22Rv1 (cell line): ENCODE data around the gene MKRN2.

Experiments used
- ZFX ChIP-seq: fragments of 450-650 bp; IDR thresholded peaks from 2 replicates; pipeline ENCODE4 v1.6.1; 2017; ENCODE audit warnings: antibody characterized with exemption, borderline replicate concordance
- TF ChIP-seq, protein P1 (sequence below): fragments of 450-650 bp; IDR thresholded peaks from 2 replicates; pipeline ENCODE4 v1.5.1; 2017; ENCODE audit warnings: mild to moderate bottlenecking

DNA sequence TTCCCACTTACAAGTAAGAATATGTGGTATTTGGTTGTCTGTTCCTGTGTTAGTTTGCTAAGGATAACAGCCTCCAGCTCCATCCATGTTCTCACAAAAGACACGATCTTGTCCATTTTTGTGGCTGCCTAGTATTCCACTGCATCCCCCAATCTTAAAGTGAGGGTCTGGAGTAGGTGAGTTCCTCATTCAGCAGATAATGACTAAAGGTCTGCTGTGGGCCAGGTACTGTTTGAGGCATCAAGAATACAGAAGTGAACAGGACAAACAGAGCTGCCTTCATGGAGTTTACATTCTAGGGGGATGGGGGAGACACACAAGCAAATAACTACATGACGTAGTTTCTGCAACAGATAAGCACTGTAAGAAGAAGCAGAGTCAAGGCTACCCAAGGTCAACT is 35.9 kb upstream of the MKRN2 start:
- TF ChIP-seq, protein P1, sequence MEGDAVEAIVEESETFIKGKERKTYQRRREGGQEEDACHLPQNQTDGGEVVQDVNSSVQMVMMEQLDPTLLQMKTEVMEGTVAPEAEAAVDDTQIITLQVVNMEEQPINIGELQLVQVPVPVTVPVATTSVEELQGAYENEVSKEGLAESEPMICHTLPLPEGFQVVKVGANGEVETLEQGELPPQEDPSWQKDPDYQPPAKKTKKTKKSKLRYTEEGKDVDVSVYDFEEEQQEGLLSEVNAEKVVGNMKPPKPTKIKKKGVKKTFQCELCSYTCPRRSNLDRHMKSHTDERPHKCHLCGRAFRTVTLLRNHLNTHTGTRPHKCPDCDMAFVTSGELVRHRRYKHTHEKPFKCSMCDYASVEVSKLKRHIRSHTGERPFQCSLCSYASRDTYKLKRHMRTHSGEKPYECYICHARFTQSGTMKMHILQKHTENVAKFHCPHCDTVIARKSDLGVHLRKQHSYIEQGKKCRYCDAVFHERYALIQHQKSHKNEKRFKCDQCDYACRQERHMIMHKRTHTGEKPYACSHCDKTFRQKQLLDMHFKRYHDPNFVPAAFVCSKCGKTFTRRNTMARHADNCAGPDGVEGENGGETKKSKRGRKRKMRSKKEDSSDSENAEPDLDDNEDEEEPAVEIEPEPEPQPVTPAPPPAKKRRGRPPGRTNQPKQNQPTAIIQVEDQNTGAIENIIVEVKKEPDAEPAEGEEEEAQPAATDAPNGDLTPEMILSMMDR, result no peak
- TF ChIP-seq ZFX, result no peak
